KMS-11 (cell line): ENCODE measurements around the gene CTXND1.

Experiments used
- H2AFZ ChIP-seq: fragments of 200-600 bp; sonication (generic); 2 replicates; pipeline ENCODE4 v1.6.1; 2016; ENCODE audit warnings: antibody characterized with exemption, mixed run types, low read depth
- H3K27ac ChIP-seq: fragments of 200-600 bp; sonication (generic); 2 replicates; pipeline ENCODE4 v1.6.1; 2016; ENCODE audit warnings: mild to moderate bottlenecking, mixed run types
- H3K27me3 ChIP-seq: fragments of 200-600 bp; sonication (generic); 2 replicates; pipeline ENCODE4 v1.6.1; 2017; ENCODE audit warnings: mild to moderate bottlenecking, low read depth, mixed run types, moderate library complexity; ENCODE audit not compliant: insufficient read depth
- H3K36me3 ChIP-seq: fragments of 200-600 bp; sonication (generic); 2 replicates; pipeline ENCODE4 v1.6.1; 2017; ENCODE audit warnings: mild to moderate bottlenecking, mixed run types; ENCODE audit not compliant: insufficient read depth
- H3K4me1 ChIP-seq: fragments of 200-600 bp; sonication (generic); 2 replicates; pipeline ENCODE4 v1.6.1; 2016; ENCODE audit warnings: mild to moderate bottlenecking, low read depth, mixed run types; ENCODE audit not compliant: poor library complexity, severe bottlenecking
- H3K4me2 ChIP-seq: fragments of 200-600 bp; sonication (generic); 2 replicates; pipeline ENCODE4 v1.7.0; 2016; ENCODE audit warnings: mild to moderate bottlenecking, mixed run types
- H3K4me3 ChIP-seq: fragments of 200-600 bp; sonication (generic); IDR thresholded peaks from 2 replicates; pipeline ENCODE4 v1.6.1; 2017; ENCODE audit warnings: low read depth, low read length, mixed read lengths; ENCODE audit not compliant: insufficient read depth
- H3K79me2 ChIP-seq: fragments of 200-600 bp; sonication (generic); 2 replicates; pipeline ENCODE4 v1.6.1; 2016; ENCODE audit warnings: low read depth, mixed run types; ENCODE audit not compliant: insufficient read depth
- H3K9ac ChIP-seq: fragments of 200-600 bp; sonication (generic); 2 replicates; pipeline ENCODE4 v1.6.1; 2016; ENCODE audit warnings: mild to moderate bottlenecking, mixed run types
- H4K20me1 ChIP-seq: fragments of 200-600 bp; sonication (generic); 2 replicates; pipeline ENCODE4 v1.6.1; 2016; ENCODE audit warnings: mild to moderate bottlenecking, mixed run types; ENCODE audit not compliant: insufficient read depth
- TF ChIP-seq, protein P1 (sequence below): fragments of 200-600 bp; sonication (generic); conservative IDR thresholded peaks from 2 replicates; pipeline ENCODE4 v1.6.1; 2017; ENCODE audit warnings: low read depth, mild to moderate bottlenecking, antibody characterized with exemption, low read length, moderate library complexity, mixed read lengths

CTXND1 gene

DNA sequence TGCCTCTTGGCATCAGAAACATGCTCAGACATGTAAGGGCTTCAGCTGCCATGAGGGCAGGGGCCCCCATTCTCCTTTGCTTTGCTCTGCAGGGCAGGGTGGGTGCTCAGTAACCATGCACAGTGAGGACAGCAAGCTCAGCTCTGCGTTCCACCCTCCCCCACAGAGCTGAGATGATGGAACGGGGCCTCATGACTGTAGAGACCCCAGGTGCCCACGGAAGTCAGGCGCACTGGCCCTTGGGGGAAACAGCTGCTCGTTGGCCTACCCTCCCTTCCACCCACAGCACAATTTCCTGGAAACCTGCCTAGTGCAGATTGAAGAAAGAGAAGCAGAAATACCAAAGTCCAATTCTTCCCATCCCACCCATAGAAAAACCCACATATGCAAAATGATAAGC is 10.5 kb downstream of the CTXND1 start:
- H3K4me1 ChIP-seq = no peaks in the 10 kb centered on the region
- H3K4me2 ChIP-seq = no peak overlapping the region
- no peaks in the 10 kb centered on the region for H3K36me3 ChIP-seq
- H3K27ac ChIP-seq = no peak overlapping the region
- H3K79me2 ChIP-seq = no peaks in the 10 kb centered on the region
- no peaks in the 10 kb centered on the region for H4K20me1 ChIP-seq
- H3K4me3 ChIP-seq = no peak overlapping the region
- no peaks in the 10 kb centered on the region for H3K27me3 ChIP-seq
- TF ChIP-seq, protein P1, sequence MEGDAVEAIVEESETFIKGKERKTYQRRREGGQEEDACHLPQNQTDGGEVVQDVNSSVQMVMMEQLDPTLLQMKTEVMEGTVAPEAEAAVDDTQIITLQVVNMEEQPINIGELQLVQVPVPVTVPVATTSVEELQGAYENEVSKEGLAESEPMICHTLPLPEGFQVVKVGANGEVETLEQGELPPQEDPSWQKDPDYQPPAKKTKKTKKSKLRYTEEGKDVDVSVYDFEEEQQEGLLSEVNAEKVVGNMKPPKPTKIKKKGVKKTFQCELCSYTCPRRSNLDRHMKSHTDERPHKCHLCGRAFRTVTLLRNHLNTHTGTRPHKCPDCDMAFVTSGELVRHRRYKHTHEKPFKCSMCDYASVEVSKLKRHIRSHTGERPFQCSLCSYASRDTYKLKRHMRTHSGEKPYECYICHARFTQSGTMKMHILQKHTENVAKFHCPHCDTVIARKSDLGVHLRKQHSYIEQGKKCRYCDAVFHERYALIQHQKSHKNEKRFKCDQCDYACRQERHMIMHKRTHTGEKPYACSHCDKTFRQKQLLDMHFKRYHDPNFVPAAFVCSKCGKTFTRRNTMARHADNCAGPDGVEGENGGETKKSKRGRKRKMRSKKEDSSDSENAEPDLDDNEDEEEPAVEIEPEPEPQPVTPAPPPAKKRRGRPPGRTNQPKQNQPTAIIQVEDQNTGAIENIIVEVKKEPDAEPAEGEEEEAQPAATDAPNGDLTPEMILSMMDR = no peak
- no peak overlapping the region for H2AFZ ChIP-seq
- no peak overlapping the region for H3K9ac ChIP-seq

DNA sequence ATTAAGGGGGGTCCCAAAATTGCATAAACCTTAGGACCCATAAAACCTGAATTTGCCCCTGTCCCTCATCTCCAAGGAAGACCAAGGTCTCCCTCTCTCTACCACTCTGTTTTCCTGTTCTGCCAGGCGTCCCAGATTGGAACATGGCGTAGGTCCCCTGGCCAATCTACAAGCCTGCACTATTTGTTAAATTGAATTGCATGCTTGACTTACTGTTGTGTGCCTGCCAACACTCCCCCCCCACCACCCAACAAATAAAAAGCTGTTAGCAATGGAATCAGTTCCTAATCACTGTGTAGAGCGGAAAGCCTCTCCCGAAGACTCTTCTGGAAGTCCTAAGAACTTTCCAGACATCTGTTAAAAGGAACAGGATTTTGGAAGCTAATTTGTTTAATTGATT is 11.7 kb downstream of the CTXND1 start:
- H4K20me1 ChIP-seq = no peaks in the 10 kb centered on the region
- H3K4me2 ChIP-seq = no peak overlapping the region
- no peak overlapping the region for H3K27ac ChIP-seq
- H3K4me3 ChIP-seq = no peak overlapping the region
- no peak overlapping the region for H2AFZ ChIP-seq
- TF ChIP-seq, protein P1 = no peak
- H3K9ac ChIP-seq = no peak overlapping the region
- H3K27me3 ChIP-seq = no peaks in the 10 kb centered on the region
- no peaks in the 10 kb centered on the region for H3K36me3 ChIP-seq
- no peaks in the 10 kb centered on the region for H3K4me1 ChIP-seq
- H3K79me2 ChIP-seq = no peaks in the 10 kb centered on the region

DNA sequence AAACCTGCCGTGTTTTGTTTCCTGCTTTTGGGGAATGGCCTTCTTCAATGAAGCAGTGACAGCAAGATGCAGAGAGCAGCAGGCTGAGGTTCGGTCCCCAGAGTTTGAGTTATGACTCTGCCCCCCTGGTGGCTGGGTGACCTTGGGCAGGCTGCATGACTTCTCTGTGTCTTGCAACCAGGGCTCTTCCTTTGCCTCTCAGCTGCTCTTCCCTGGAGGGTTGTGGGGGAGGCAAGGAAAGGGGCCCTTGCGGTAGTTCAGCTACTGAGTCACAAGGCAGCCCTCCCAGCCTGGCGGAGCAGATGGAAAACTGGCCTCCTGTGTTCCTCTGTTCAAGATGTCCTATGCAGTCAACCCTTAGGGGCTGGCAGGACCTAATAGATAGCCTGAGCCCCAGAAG is 17.1 kb downstream of the CTXND1 start:
- Histone ChIP-seq H3K27ac (no peak overlapping the region), H3K9ac (no peak overlapping the region), H3K79me2 (no peaks in the 10 kb centered on the region), H3K27me3 (no peaks in the 10 kb centered on the region), H4K20me1 (no peaks in the 10 kb centered on the region), H3K4me3 (no peak overlapping the region), H2AFZ (no peak overlapping the region), H3K4me2 (no peak overlapping the region), H3K4me1 (no peaks in the 10 kb centered on the region), H3K36me3 (no peaks in the 10 kb centered on the region)
- TF ChIP-seq, protein P1 = peak; percentile 46

DNA sequence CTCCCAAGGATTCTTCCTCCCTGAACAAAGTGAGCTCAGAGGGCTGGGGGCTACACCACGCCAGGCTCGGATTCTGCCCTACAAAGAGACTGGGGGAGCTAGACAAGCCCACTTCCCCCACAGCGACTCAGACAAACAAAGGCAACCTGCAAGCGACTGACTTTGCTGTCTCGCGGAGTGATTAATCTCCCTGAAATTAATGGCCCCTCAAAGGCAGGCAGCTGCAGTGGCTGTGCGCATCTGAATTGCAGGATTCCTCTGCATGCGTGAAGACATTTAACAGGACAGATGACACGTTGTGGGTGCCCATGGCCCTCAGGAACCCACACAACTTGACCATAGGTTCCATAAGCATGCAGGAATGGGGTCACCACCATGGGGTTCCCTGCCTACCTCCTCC is 18.4 kb downstream of the CTXND1 start:
- Histone ChIP-seq H3K36me3 (no peaks in the 10 kb centered on the region), H3K79me2 (no peaks in the 10 kb centered on the region), H3K27me3 (no peaks in the 10 kb centered on the region), H3K4me3 (no peak overlapping the region), H3K4me2 (no peak overlapping the region), H3K27ac (no peak overlapping the region), H4K20me1 (no peaks in the 10 kb centered on the region), H2AFZ (no peak overlapping the region), H3K9ac (no peak overlapping the region), H3K4me1 (no peaks in the 10 kb centered on the region)
- TF ChIP-seq, protein P1 = no peak

- Histone ChIP-seq H3K27me3 (no peaks in the 10 kb centered on the region), H3K27ac (no peak overlapping the region), H3K9ac (no peak overlapping the region), H3K4me2 (no peak overlapping the region), H2AFZ (no peak overlapping the region), H4K20me1 (no peaks in the 10 kb centered on the region), H3K4me1 (no peaks in the 10 kb centered on the region), H3K4me3 (no peak overlapping the region), H3K36me3 (no peaks in the 10 kb centered on the region), H3K79me2 (no peaks in the 10 kb centered on the region)
- TF ChIP-seq, protein P1 = no peak
Measured at GRCh38 chr15:80231371-80231770, 20.6 kb downstream of the CTXND1 start.
